HG02973 (cell line): Measurements from ENCODE around the gene MOB3A.

Experiments
- ATAC-seq: cut with Tn5 transposase; IDR thresholded peaks from one replicate; pipeline ENCODE4 v1.9.1; 2021; ENCODE audit warnings: moderate library complexity; ENCODE audit not compliant: unreplicated experiment

The MOB3A gene

DNA sequence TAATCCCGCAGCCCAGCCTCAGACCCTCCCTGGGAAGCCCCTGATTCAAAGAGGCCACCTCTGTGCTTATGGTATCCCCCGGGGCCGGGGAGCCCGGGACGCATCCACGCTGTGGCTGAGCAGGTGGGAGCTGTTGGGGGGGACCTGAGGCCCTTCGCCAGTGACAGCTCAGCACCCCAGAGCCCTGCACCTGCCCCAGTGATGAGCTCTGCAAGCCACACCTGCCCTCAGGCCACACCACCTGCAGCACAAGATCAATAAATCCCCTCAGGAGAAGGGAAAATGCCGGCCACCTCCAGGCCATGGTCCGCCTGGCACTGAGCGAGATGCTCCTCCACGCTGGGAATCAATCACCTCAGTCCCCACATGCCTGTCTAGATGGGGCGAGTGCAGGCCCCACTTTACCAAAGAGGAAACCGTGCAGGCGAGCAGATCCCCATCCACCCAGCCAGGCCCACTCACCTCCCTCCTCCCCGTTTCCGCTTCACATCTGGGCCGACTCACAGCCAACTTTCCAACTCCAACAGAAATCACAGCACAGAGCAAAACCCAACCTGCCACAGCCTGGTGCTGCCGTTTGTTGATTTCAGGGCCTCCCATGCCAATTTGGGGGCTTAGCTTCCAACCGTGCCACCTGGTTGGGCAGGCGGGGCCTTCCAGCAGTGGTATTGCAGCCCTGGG lies 12.8 kb downstream of the MOB3A start:
- ATAC-seq: no peak

- no peak for ATAC-seq
Observed at GRCh38 chr19:2081873-2082810, 14.0 kb downstream of the MOB3A start.

- no peak for ATAC-seq
Observed at GRCh38 chr19:2080336-2080988, 15.7 kb downstream of the MOB3A start.

- no peak for ATAC-seq
Observed at GRCh38 chr19:2079865-2080301, 16.2 kb downstream of the MOB3A start.

DNA sequence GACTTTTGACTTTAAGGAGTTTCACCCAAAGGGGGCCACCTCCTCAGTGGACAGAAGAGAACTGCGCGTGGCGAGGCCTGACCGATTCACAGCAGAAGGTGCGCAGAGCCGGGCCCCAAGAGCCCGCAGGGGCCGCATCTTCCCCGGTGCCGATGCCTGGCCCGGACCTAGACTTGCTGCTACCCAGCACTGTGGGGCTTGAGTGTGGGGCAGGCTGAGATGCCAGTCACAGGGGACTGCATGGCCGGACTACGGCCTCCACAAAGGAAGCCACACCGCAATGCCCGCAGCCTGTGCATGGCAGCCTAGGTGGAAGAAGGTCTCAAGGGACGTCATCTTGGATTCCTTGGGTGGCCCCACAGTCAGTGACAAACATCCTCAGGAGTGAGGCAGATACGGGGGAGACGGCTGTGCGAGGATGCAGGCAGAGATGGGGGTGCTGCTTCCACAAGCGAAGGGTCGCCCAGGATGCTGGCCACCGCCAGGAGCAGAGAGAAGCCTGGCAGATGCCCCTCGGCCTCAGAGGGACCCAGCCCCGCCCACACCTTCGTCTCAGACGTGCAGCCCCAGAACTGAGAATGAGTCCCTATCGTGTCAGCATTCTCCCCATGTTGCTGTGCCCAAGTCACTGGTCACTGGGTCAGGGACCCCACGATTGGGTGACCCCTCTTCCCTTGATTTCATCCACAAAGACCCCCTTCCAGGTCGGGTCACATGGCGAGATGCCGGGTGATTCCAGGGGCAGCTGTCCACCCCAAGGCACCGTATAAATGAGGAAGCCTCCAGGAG lies 16.9 kb downstream of the MOB3A start:
- ATAC-seq: no peak

DNA sequence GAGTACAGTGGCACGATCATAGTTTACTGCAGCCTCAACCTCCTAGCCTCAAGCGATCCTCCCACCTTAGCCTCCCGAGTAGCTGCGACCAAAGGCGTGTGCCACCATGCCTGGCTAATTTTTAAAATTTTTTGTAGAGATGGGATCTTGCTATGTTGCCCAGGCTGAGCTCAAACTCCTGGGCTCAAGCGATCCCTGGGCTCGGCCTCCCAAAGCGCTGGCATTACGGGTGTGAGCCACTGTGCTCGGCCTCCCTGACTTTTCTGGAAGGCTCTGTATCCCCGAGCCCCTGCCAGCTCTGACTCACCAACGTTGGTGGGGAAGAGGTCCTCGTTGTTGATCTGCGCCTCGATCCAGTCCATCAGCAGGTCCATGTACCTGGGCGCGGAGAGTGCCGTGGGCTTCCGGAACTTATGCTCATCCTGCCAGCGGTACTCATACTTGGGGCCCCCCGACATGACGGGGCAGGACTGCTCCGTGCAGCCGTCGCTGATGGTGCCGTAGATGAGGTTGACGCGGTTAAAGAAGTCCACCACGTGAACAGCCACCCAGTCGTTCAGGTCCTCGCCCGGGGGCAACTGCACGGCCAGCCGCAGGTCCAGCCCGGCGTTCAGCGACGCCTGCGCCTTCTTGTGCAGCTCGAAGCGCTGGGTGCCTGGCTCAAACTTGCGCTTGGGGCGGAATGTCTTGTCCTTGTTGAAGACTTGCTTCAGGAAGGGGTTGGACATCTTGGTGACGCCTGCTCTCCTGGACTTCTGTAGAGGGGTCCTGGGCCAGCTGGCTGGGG lies 18.1 kb downstream of the MOB3A start:
- ATAC-seq: no peak

DNA sequence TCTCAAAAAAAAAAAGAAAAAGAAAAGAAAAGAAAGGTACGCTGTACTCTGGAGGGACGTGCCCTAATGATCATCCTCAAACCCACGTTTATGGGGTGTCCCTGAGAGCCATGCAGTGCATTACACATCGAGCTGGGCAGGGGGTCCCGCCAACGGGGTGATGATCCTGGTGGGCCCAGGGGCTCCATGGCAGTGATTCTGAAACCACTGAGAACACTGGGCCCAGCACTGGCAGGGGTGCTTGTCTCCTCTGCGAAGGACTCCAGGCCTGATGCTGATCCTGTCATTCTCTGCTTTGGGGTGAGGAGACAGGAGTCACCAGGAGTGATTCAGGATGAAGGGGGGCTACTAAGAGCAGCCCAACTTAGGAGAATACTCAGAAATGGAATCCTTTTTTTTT lies 18.7 kb downstream of the MOB3A start:
- no peak for ATAC-seq

GRCh38 chr19:2076526-2076944 lies 19.6 kb downstream of the MOB3A start:
- no peak for ATAC-seq

- ATAC-seq: no peak
Observed at GRCh38 chr19:2072757-2073551, 23.2 kb downstream of the MOB3A start.

- no peak for ATAC-seq
Observed at GRCh38 chr19:2070986-2071673, 25.0 kb downstream of the MOB3A start.

GRCh38 chr19:2070436-2070827 lies 25.7 kb downstream of the MOB3A start:
- no peak for ATAC-seq

DNA sequence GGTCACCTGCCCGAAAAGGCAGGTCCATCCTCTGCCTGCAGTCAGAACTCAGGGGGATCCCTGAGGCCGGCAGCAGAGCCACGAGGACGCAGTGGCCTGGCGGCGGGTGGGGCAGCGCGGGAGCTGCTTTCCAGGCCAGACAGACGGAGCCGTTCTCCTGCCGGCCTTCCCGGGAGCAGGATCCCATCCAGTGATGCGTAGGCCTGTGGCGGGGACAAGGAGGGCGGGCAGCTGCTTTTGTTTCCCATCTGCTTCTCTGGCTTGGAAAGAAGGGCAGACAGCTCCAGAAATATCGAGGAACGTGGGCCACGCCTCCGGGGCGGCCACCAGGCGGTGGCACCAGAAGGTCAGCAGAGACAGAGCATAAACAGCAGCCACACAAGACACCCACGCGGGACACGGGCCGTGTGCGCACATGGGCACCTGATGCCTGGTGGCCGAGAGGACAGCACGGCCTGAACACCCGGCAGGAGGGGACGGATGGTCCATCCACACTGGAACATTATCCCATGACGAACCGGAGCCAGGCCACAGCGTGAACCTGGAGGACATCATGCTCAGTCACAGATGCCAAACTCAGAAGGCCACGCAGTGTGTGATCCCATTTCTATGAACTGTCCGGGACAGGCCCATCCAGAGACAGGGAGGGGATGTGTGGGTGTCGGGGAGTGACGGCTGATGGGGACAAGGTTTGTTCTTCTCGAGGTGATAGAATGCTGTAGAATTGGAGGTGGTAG lies 31.2 kb downstream of the MOB3A start:
- no peak for ATAC-seq

GRCh38 chr19:2064395-2064787 lies 31.7 kb downstream of the MOB3A start:
- ATAC-seq: no peak

DNA sequence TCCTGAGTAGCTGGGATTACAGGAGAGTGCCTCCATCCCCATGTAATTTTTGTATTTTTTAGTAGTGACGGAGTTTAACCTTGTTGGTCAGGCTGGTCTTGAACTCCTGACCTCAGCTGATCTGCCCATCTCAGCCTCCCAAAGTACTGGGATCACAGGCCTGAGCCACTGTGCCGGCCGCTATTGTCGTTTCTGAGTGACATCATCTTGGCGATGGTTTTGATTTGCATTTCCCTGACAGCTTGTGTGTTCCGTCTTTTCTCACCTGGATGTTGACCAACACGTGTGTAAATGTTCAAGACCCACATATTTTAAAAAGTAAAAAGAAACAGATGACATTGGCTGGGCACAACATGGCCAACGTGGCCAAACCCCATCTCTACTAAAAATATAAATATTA lies 32.3 kb downstream of the MOB3A start:
- ATAC-seq: no peak

DNA sequence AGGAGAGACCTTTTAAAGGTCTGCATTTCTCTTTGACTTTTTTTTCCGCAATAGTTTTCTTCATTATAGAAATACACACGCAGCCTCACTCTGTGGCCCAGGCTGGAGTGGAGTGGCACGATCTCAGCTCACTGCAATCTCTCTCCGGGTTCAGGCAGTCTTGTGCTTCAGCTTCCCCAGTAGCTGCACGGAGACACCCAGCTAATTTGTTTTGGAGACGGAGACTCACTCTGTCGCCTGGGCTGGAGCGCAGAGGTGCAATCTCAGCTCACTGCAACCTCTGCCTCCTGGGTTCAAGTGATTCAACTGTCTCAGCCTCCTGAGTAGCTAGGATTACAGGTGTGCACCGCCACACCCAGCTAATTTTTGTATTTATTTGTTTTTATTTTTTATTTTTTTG lies 33.4 kb downstream of the MOB3A start:
- ATAC-seq: no peak

GRCh38 chr19:2062389-2062729 lies 33.8 kb downstream of the MOB3A start:
- no peak for ATAC-seq

DNA sequence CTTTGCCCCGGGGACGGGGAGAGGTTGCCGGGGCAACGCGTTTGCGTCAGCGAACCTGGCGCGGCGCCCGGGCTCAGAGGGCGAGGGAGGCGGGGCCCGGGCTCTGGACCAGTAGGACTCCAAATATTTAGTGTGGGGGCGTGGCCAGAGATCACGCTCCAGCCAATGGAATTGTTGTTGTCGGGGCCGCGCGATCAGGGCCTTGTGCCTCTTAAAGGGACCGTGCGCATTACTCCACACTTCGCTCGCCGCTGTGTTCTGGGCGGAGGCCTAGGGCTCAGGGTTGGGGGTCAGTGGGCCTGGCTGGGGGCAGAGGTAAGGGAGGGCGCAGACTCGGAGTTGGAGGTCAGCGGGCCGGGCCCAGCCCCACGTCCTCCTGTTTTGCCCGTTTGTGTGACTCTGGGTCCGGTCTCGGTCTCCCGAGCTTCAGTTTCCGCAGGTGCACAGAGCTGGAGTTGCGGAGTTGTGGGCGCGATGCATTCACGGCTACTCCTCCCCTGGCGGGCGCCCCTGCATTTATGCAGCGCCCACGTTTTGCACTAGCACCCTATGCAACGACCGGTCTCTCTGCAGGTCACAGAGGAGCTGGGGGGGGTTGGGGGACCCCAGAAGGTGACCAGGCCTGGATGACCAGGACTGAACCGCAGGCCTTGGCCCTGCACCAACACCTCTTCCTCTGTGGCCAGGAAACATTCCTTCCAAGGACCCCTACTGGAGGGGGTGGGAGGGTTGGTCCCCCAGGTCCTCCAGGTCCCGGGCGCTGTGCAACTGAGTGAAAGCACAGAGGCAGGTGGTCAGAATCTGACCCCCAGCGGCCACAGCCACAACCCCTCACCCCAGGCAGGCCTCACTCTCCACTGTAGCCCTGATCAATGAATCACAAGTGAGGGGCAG lies 34.4 kb downstream of the MOB3A start:
- peak; percentile 64 for ATAC-seq
